Measurements from ENCODE around the gene KIAA2012.

GRCh38 chr2:202040079-202040844, 32.8 kb upstream of the KIAA2012 start:
- TF ChIP-seq CTCF (IDR thresholded peaks at IDR 0.05; ENCODE audit: low read depth, low read length) (no peak), POLR2A (IDR thresholded peaks at IDR 0.05; ENCODE audit: extremely low read depth, insufficient read length) (no peak), MAX (IDR thresholded peaks at IDR 0.05; ENCODE audit: low read depth, low read length) (no peak)

Data from NB4 (cell line).